KG1 (cell line): Measurements from ENCODE around the gene ARHGAP26.

Experiments
- DNase-seq: peaks from one replicate; lab custom pipeline; 2025; lab: John Stamatoyannopoulos, UW

ARHGAP26 gene

GRCh38 chr5:142878111-142878510 is 107.9 kb downstream of the ARHGAP26 start:
- no peak for DNase-seq

- DNase-seq, result no peak
Measured at GRCh38 chr5:142878638-142879037, 108.5 kb downstream of the ARHGAP26 start.

- DNase-seq, result no peak
Measured at GRCh38 chr5:142881076-142881783, 111.1 kb downstream of the ARHGAP26 start.

GRCh38 chr5:142881784-142882126 is 111.6 kb downstream of the ARHGAP26 start:
- DNase-seq, result no peak

- no peak for DNase-seq
Measured at GRCh38 chr5:142883025-142883424, 112.8 kb downstream of the ARHGAP26 start.

GRCh38 chr5:142883438-142883837 is 113.3 kb downstream of the ARHGAP26 start:
- DNase-seq, result no peak

GRCh38 chr5:142884029-142884428 is 113.9 kb downstream of the ARHGAP26 start:
- DNase-seq, result no peak

GRCh38 chr5:142886211-142886610 is 116.0 kb downstream of the ARHGAP26 start:
- DNase-seq, result no peak

GRCh38 chr5:142886956-142887355 is 116.8 kb downstream of the ARHGAP26 start:
- DNase-seq, result no peak

- DNase-seq, result no peak
Measured at GRCh38 chr5:142888469-142889085, 118.4 kb downstream of the ARHGAP26 start.

- DNase-seq, result no peak
Measured at GRCh38 chr5:142892021-142892420, 121.8 kb downstream of the ARHGAP26 start.

GRCh38 chr5:142894315-142894714 is 124.1 kb downstream of the ARHGAP26 start:
- DNase-seq, result no peak

GRCh38 chr5:142894749-142895148 is 124.6 kb downstream of the ARHGAP26 start:
- no peak for DNase-seq

GRCh38 chr5:142896325-142897007 is 126.3 kb downstream of the ARHGAP26 start:
- no peak for DNase-seq

- DNase-seq, result no peak
Measured at GRCh38 chr5:142897328-142897727, 127.2 kb downstream of the ARHGAP26 start.

GRCh38 chr5:142900927-142901326 is 130.8 kb downstream of the ARHGAP26 start:
- no peak for DNase-seq

- no peak for DNase-seq
Measured at GRCh38 chr5:142901476-142902185, 131.5 kb downstream of the ARHGAP26 start.

GRCh38 chr5:142902186-142902965 is 132.2 kb downstream of the ARHGAP26 start:
- no peak for DNase-seq

GRCh38 chr5:142904416-142904815 is 134.2 kb downstream of the ARHGAP26 start:
- no peak for DNase-seq

GRCh38 chr5:142905348-142905747 is 135.2 kb downstream of the ARHGAP26 start:
- DNase-seq, result no peak

GRCh38 chr5:142906863-142907671 is 136.9 kb downstream of the ARHGAP26 start:
- DNase-seq, result no peak
